Panc1 (cell line): Measurements from ENCODE around the gene SLC11A2. TPM values are rescaled to one million over a fixed set of nuclear protein-coding genes. Genes with fewer than 3 reads are reported as not detected.

Experiments
- ATAC-seq: fragments of 200-7000 bp; cut with Tn5 transposase; 2 replicates; pipeline ENCODE4 v1.9.1; 2020; ENCODE audit warnings: mild to moderate bottlenecking, moderate library complexity
- BruUV-seq: library from RNA; stranded (reverse); fragments of 400-500 nt; replicated peaks from 2 replicates; lab custom pipeline; 2021; lab: Mats Ljungman, UMichigan
- CTCF ChIA-PET: fragments of 300-600 bp; sonication (Branson Sonifier 250); formaldehyde crosslinking; loops from one replicate; lab custom pipeline; 2022; ENCODE audit warnings: antibody characterized with exemption; lab: Charles Lee
- POLR2A ChIA-PET: fragments of 300-600 bp; sonication (Branson Sonifier 250); formaldehyde crosslinking; loops from one replicate; lab custom pipeline; 2022; ENCODE audit warnings: antibody characterized with exemption; lab: Charles Lee
- DNase-seq: peaks from one replicate; pipeline ENCODE4 v3.0.0-alpha.2; 2010; ENCODE audit warnings: low read depth, low spot score
- H3K27ac ChIP-seq: 2 replicates; pipeline ENCODE4 v1.5.1; 2011; ENCODE audit warnings: mild to moderate bottlenecking, low read length, inconsistent platforms
- H3K27me3 ChIP-seq: fragments of 200-500 bp; sonication (Bioruptor generic); 2 replicates; pipeline ENCODE4 v1.6.0; 2014; ENCODE audit warnings: low read length, inconsistent platforms; ENCODE audit not compliant: control insufficient read depth, insufficient read depth
- H3K36me3 ChIP-seq: fragments of 200-500 bp; sonication (Bioruptor generic); 2 replicates; pipeline ENCODE4 v1.5.1; 2014; ENCODE audit warnings: inconsistent platforms, mild to moderate bottlenecking, low read length, moderate library complexity; ENCODE audit not compliant: control insufficient read depth, insufficient read depth
- H3K4me1 ChIP-seq: 2 replicates; pipeline ENCODE4 v1.5.1; 2011; ENCODE audit warnings: inconsistent platforms, mild to moderate bottlenecking, low read length, moderate library complexity; ENCODE audit not compliant: control insufficient read depth, insufficient read depth
- H3K4me3 ChIP-seq, 2 experiments: 2 replicates each; pipeline ENCODE4 v1.5.1; 2011 to 2012; ENCODE audit warnings: low read depth in 2 of 2, low read length in 2 of 2, mild to moderate bottlenecking in 2 of 2, inconsistent platforms in 1 of 2, moderate library complexity in 1 of 2
- H3K9me3 ChIP-seq: fragments of 200-500 bp; sonication (Bioruptor generic); 2 replicates; pipeline ENCODE4 v1.5.1; 2014; ENCODE audit warnings: low read depth, mild to moderate bottlenecking, inconsistent platforms, low read length, moderate library complexity; ENCODE audit not compliant: control insufficient read depth, insufficient read depth
- POLR2AphosphoS5 ChIP-seq: IDR thresholded peaks from 2 replicates; pipeline ENCODE4 v1.6.1; 2012; ENCODE audit warnings: mild to moderate bottlenecking, low read depth, low read length, moderate library complexity
- SIN3A ChIP-seq: IDR thresholded peaks from 2 replicates; pipeline ENCODE4 v1.6.1; 2012; ENCODE audit warnings: low read depth, mild to moderate bottlenecking, low read length, moderate library complexity, borderline replicate concordance; ENCODE audit not compliant: insufficient read depth
- TCF7L2 ChIP-seq: IDR thresholded peaks from 2 replicates; pipeline ENCODE4 v1.6.1; 2011; ENCODE audit warnings: mild to moderate bottlenecking, low read depth, low read length, inconsistent platforms
- in situ Hi-C: cut with HindIII; loops from 2 replicates; pipeline ENCODE4 v1.10.0; 2016; ENCODE audit warnings: low sequenced_read_pairs, low pct_unique_long_range_greater_than_20kb
- intact Hi-C: fragments of 100-400 bp; cut with micrococcal nuclease; formaldehyde crosslinking; loops from one replicate; pipeline ENCODE4 v1.10.0; 2022; ENCODE audit not compliant: unreplicated experiment
- total RNA-seq: library from RNA; stranded (reverse); gene quantifications from one replicate; pipeline ENCODE4 v1.2.1, GENCODE V29; 2021; ENCODE audit not compliant: unreplicated experiment
- TF ChIP-seq, protein P1 (sequence below): fragments of 450-650 bp; IDR thresholded peaks from 2 replicates; pipeline ENCODE4 v1.5.1; 2017; ENCODE audit warnings: mild to moderate bottlenecking
- TF ChIP-seq, protein P2 (sequence below), 2 experiments: IDR thresholded peaks; 2 replicates each; pipeline ENCODE4 v1.6.1; 2011 to 2012; ENCODE audit warnings: low read depth in 2 of 2, control low read depth in 1 of 2, low read length in 1 of 2, mild to moderate bottlenecking in 1 of 2, moderate library complexity in 1 of 2; ENCODE audit not compliant: insufficient read depth in 1 of 2

The SLC11A2 gene
- total RNA-seq, 1 experiment from 2014 or later: 59.9 TPM

- BruUV-seq: no TSS peak
- intact Hi-C loops: no loop called here
Observed at GRCh38 chr12:51023625-51024382, 2.4 kb downstream of the SLC11A2 start.

DNA sequence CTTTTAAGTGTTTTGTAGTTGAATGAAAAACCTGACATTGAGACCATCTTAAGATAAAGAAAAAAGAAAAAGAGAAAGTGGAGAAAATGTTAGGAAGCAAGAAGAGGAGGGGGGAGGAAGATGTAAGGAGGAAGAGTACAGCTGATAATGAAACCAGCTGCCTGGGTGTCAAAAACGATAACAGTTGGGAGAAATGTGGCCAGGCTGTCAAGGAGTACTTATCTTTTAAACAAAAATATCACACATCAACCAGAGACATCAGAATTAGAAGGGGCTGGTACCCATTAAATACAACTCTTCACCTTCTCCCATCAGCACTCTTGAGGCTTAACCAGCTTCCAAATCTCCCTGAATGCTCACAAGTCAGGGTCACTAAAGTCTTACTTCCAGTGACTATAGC is 4.5 kb downstream of the SLC11A2 start:
- ChIA-PET CTCF (no interaction called here), POLR2A (no interaction called here)
- intact Hi-C loops (no loop called here), in situ Hi-C loops (no loop called here)
- Histone ChIP-seq H3K4me3 (no peak overlapping the region), H3K9me3 (no peaks in the 10 kb centered on the region), H3K36me3 (no peaks in the 10 kb centered on the region), H3K4me1 (peaks cover 8% of the 10 kb centered on the region), H3K27ac (no peak overlapping the region), H3K27me3 (no peaks in the 10 kb centered on the region)
- DNase-seq (no peak), ATAC-seq (no peak)
- no TSS peak for BruUV-seq
- TF ChIP-seq TCF7L2 (no peak), SIN3A (no peak), POLR2AphosphoS5 (no peak)
- TF ChIP-seq, protein P1, sequence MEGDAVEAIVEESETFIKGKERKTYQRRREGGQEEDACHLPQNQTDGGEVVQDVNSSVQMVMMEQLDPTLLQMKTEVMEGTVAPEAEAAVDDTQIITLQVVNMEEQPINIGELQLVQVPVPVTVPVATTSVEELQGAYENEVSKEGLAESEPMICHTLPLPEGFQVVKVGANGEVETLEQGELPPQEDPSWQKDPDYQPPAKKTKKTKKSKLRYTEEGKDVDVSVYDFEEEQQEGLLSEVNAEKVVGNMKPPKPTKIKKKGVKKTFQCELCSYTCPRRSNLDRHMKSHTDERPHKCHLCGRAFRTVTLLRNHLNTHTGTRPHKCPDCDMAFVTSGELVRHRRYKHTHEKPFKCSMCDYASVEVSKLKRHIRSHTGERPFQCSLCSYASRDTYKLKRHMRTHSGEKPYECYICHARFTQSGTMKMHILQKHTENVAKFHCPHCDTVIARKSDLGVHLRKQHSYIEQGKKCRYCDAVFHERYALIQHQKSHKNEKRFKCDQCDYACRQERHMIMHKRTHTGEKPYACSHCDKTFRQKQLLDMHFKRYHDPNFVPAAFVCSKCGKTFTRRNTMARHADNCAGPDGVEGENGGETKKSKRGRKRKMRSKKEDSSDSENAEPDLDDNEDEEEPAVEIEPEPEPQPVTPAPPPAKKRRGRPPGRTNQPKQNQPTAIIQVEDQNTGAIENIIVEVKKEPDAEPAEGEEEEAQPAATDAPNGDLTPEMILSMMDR: no peak
- TF ChIP-seq, protein P2, sequence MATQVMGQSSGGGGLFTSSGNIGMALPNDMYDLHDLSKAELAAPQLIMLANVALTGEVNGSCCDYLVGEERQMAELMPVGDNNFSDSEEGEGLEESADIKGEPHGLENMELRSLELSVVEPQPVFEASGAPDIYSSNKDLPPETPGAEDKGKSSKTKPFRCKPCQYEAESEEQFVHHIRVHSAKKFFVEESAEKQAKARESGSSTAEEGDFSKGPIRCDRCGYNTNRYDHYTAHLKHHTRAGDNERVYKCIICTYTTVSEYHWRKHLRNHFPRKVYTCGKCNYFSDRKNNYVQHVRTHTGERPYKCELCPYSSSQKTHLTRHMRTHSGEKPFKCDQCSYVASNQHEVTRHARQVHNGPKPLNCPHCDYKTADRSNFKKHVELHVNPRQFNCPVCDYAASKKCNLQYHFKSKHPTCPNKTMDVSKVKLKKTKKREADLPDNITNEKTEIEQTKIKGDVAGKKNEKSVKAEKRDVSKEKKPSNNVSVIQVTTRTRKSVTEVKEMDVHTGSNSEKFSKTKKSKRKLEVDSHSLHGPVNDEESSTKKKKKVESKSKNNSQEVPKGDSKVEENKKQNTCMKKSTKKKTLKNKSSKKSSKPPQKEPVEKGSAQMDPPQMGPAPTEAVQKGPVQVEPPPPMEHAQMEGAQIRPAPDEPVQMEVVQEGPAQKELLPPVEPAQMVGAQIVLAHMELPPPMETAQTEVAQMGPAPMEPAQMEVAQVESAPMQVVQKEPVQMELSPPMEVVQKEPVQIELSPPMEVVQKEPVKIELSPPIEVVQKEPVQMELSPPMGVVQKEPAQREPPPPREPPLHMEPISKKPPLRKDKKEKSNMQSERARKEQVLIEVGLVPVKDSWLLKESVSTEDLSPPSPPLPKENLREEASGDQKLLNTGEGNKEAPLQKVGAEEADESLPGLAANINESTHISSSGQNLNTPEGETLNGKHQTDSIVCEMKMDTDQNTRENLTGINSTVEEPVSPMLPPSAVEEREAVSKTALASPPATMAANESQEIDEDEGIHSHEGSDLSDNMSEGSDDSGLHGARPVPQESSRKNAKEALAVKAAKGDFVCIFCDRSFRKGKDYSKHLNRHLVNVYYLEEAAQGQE (IDR thresholded peaks at IDR 0.05; ENCODE audit: insufficient read depth in 1 of 2, low read depth in 2 of 2, low read length in 1 of 2): no peak

More at GRCh38 chr12:51023625-51024382, 2.4 kb downstream of the SLC11A2 start:
- no peak for DNase-seq
- H3K27me3 ChIP-seq: no peaks in the 10 kb centered on the region
- H3K36me3 ChIP-seq: no peaks in the 10 kb centered on the region
- TF ChIP-seq, protein P2 (IDR thresholded peaks at IDR 0.05; ENCODE audit: insufficient read depth in 1 of 2, low read depth in 2 of 2, low read length in 1 of 2): no peak
- TF ChIP-seq, protein P1: no peak
- TF ChIP-seq SIN3A (no peak), TCF7L2 (no peak)
- peaks cover 13% of the 10 kb centered on the region for H3K4me1 ChIP-seq
- CTCF ChIA-PET: interaction anchor here (0.6 kb wide), 1 partner anchor 19 kb away, joined by 3 read pairs; no protein-coding TSS in a partner anchor
- H3K9me3 ChIP-seq: no peaks in the 10 kb centered on the region
- no peak for ATAC-seq
- H3K27ac ChIP-seq: peak overlapping the region; percentile 90
- H3K4me3 ChIP-seq: peak overlapping the region; percentile 71 to 80
- POLR2A ChIA-PET: interaction anchor here (0.5 kb wide), 1 partner anchor 227 kb away, joined by 5 read pairs; no protein-coding TSS in a partner anchor
- in situ Hi-C loops: no loop called here
